Measurements from ENCODE around the gene TMEM131L.
"Not testable (repeated sequence)": the region's sequence is repeated elsewhere in the genome, so short reads cannot be mapped to it uniquely, and the experiment has no call there.

The TMEM131L gene

DNA sequence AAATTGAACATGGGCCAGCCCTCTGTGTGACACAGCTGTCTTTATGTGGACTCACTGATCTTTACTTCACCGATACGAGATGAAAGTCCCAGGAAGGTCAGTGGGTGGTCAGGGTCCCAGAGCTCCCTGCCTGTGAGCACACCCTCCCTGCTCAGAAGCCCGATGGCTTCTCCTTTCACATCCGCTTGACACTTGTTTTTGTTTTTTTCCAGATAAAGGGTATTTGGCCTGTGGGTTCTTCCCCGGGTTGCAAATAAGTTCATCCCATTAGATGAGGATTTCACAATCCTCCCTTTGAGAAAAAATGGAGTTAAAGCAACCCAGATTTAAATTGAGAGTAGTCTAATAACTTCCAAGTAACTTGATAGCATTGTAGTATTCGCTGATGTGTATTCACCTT, 169.7 kb downstream of the TMEM131L start:
- no peak for DNase-seq

DNA sequence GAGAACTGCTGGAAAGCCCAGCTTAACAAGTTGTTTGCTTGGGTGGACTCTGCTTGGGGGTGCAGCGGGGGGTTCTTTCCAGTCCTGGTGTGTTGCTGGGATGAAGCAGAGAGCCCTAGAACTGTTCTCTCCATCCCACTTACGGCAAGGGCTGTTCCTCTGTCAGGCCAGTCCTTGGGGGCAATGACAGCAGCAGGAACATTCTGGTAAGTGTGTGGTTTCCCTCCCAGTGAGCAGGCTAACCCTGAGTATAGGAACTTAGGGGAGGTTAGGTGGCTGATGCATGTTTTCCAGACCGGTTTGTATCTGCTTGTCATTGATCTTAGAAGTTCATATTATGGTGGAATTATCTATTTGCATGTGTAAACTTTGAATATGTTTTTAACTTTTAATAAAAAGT, 171.0 kb downstream of the TMEM131L start:
- no peak for DNase-seq

DNA sequence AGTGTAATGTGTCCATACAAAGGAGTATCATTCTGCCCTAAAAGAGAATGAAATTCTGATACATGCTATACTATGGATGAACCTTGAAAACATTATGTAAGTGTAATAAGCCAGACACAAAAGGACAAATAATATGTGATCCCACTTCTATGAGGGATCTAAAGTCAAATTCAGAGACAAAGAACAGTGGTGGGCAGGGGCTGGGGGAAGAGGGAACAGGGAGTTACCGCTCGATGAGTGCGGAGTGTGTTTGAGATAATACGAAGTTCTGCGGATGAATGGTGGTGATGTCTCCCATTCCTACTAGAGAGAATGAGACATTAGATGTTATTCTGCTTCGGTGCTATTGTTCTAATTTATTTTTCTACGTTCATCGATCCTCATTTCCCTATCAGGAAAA, 171.9 kb downstream of the TMEM131L start:
- no peak for DNase-seq

DNA sequence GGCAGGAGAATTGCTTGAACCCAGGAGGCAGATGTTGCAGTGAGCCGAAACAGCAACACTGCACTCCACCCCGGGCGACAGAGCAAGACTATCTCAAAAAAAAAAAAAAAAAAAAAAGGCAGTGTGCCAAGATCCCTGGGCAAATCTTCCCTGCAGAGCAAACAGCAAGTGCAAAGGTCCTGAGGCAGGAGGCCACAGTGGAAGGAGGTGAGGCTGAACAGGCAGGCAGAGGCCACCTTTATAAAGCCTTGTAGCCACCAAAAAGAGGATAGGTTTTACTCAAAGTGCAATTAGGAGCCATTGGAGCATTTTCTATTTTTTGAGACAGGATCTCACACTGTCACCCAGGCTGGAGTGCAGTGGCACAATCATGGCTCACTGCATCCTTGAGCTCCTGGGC, 172.8 kb downstream of the TMEM131L start:
- DNase-seq = no peak

DNA sequence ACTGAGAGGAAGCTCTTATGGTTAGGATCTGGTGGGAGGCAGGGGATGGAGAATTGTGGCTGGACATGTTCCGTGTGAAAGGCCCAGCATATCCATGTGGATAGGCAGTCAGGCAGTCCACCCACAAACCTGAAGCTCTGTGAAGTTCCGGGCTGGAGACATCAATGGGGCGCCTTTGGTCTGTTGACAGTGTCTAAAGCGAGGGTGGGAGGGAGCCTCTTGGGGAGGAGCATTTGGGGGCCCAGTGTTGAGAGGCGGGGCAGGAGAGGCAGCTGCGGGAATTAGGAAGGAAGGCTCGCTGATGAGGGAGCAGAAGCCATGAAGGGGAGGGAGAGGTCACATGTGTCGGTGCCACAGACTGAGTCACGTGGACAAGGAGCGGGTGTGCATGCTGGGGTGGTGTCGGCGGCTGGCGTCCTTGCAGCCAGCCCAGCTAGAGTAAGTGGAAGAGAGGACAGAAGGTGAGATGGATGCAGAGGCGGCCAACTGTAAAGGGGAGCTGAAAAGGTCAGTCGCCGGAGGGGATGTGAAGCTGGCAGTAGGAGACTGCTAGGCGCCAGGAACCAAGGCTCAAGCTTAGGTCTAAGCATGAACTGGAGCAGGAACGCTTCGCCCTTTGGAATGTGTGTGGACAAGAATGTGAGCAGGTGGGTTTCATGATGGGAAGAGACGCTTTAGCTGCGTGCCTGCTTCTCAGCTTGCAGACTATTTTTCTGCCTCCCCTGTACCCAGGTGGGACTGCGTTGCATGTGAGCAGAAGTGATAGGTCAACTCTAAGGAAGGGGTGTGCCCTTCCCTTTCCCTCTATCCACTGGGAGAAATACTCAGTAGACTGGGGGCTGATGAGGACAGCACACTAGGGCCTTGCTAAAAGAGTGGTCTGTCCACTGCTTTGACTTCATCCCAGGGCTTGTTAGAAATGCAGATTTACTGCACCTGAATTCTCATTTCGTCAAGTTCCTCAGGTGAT, 174.0 kb downstream of the TMEM131L start:
- DNase-seq = no peak

DNA sequence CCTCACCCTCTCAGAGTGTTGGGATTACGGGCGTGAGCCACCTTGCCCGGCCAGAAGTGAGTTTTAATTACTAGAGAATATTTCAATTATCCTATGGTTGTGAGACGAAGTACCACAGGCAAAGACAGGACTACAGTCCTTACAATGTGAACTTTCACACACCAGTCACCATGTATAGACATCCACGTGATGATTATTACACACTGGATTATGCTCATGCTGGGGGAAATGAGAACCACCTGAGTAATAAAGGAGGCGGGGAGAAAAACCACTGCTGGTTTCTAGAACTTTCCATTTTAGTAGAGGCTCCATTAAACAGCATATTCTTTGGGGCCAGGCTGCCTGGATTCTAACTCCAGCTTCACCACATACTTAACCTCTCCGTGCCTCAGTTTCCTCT, 175.4 kb downstream of the TMEM131L start:
- no peak for DNase-seq

DNA sequence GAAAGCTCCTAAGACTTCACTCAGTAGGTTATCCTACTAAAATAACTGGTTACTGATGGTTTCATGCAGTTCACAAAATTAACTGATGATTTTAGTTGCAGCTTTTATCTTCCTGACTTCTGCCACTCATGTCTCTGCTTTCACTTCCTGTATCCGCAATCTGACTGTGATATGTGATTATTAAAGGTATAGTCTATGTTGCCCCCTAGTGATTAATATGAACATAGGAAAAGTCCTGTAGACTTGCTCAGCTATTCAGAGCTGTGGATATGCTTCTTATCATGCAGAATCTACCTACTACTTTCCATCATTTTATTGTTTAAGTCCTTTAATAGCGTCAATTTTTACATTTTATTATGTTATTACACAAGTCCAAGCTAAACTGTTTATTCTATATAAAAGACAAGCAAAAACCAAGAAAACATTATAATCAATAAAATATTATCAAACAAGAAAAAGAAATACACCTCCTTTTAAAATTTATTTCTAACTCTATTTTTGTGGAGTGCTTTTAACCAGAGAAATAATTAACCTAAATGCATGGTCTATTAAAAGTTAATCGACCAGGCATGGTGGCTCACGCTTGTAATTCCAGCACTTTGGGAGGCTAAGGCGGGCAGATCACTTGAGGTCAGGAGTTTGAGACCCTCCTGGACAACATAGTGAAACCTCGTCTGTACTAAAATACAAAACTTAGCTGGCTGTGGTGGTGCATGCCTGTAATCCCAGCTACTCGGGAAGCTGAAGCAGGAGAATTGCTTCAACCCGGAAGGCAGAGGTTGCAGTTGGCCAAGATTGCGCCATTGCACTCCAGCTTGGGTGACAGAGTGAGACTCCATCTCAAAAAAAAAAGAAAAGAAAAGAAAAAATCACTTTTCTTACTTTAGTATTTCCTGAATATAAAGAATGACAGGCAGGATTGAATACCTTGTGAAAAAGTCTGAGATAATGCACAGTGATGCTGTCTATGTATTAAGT, 177.5 kb downstream of the TMEM131L start:
- DNase-seq = no peak

DNA sequence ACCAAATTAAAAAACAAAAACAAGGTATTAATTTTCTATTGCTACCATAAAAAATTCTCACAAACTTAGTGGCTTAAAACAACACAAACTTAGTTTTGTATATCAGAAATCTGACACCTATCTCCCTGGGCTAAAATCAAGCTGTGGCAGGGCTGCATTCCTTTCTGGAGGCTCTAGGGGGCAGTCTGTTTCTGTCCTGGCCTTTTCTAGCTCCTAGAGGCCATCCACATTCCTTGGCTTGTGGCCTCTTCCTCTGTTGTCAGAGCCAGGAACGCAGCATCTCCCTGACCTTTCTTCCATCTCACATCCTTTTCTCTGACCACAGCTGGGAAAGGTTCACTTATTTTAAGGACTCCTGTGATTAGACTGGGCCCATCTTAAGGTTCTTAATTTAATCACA, 179.0 kb downstream of the TMEM131L start:
- DNase-seq = no peak

DNA sequence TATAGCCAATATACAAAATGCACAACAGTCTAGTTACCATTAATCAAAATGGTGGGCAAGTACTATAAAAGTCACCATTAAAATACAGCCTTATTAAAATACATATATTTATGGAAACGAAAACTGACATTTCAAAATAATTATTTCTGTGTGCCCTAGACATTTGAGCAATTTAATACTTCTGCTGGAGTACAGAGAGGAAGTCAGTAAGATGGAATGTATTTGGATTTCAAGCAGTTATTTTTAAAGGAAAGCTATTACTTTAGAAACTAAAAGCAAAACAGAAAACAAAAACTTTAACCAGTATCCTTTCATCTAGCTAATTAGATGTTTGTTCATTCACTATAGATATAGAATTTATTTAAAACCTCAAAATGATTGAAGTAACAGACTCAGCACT, 180.1 kb downstream of the TMEM131L start:
- no peak for DNase-seq

DNA sequence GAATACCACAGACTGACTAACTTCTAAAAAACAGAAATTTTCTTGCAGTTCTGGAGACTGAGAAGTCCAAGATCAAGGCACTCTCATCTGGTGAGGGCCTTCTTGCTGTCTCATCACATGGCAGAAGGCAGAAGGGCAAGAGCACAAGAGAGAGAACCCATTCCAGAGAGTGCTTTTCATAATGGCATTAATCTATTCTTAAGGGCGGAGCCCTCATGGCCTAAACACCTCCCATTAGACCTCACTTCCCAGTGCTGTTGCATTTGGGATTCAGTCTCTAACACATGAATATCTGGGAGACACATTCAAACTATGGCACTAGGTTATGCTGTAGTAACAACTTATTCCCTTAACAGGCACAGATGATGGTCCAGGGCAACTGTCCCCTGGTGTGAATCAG, 180.8 kb downstream of the TMEM131L start:
- DNase-seq = no peak

DNA sequence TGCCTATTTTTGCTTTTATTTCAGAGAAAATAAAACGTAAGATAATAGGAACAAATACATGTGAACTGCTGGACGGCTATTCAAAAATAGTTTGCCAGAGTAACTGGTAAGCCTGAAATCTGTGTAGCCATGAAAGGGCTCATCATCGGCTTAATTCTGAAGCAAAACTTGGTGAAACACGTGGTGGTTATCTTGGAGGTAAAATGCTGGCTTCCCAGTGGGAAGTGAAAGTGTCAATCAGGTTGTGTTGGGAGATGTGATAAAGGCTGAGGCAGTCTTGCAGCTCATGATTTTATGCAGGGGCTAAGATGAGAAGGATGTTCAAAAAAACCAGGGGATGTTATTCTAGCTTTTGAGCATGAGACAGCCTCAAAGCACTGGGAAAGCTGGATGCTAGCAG, 181.8 kb downstream of the TMEM131L start:
- DNase-seq = no peak

DNA sequence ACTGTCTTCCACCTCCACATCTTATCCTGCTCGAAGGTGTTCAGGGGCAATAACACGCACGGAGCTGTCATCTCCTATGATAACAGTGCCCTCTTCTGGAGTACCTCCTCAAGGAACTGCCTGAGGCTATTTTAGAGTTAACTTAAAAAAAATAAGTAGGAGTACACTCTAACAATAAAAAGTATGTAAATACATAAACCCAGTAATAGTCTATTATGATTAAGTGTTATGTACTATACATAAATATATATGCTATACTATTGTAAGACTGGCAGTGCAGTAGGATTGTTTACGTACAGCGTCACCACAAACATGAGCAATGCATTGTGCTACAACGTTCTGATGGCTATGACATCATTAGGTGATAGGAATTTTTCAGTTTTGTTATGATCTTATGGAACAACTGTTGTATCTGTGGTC, 183.4 kb downstream of the TMEM131L start:
- no peak for DNase-seq

DNA sequence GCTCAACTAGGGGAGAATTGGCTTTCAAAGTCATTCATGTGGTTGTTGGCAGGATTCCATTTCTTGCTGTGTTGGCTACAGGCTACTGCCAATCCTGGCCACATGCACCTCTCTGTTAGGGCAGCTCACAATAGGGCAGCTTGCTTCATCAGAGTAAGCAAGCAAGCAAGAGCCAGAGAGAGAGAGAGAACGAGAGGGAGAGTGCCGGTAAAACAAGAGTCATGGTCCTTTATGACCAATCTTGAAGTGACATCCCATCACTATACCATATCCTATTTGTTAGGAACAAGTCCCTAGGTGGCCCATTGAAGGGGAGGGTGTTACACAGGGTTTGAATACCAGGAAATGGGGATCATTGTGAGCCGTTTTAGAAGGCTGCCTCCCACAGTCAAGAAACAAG, 185.0 kb downstream of the TMEM131L start:
- no peak for DNase-seq

DNA sequence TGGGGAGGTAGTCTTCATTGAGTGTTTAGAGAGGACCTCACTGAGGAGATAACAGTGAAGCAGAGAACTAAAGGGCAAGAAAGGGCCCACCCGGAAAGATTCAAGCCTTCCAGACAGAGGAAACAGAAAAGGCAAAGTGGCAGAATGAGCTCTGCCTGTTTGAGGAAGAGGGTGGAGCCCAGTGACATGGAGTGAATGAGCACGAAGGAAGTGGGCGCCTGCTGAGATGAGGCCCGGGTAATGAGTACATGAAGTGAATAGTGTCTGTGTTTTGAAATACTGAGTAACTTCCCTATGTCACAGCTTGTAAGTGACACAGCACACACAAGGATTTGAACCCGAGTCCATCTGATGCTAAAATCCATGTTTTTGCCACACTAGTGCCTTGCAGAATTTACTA, 185.4 kb downstream of the TMEM131L start:
- peak; percentile 34 for DNase-seq

DNA sequence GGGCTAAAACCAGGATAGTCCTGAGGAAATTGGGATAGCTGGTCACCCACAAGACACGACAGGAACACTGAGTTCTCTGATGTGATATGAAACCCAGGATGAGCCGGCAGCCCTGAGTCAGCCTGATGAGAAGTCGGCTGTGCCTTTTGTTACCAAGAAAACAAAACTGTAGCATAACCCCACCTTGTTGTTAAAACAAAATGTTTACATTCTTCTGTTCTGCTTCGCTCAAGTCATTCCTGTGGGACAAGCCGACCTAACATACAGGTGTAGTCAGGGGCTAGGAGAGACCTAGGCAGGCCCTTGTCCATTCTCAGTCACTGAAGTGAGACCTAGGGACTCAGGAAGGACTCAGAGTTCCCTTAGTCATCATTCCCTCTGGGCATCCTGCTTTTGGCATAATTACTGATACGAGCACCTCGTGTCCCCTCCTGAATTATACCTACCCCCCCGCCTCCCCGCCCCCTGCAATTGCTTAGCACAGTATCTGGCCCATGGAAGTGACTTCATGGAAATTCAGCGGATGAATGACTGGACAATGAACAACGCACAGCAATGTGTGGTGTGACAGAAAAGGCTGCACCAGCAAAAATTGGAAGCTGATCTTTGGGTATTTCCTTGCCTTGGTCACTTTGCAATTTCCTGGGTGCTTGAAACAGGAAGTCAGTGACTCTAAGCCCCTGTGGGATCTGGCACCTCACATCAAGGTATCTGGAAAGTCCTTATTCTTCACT, 186.1 kb downstream of the TMEM131L start:
- DNase-seq = no peak

DNA sequence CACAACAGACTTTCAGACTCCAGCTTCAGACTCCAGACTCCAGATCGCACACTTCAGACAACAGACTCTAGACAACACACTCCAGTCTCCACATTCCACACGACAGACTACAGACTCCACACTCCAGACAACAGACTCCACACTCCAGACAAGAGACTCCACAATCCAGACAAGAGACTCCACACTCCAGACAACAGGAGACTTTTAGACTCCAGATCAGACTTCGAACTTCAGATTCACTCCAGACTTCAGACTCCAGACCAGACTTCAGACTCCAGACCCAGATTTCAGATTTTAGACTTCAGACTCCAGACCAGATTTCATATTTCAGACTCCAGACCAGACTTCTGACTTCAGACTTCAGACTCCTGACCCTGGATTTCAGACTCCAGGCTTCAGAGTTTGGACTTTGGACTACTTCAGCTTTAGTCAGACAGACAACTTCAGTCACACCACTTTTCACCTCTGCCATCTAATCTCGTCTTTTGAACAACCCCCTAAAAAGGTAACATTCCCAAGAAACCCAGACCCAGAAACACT, 188.9 kb downstream of the TMEM131L start:
- no peak for DNase-seq

DNA sequence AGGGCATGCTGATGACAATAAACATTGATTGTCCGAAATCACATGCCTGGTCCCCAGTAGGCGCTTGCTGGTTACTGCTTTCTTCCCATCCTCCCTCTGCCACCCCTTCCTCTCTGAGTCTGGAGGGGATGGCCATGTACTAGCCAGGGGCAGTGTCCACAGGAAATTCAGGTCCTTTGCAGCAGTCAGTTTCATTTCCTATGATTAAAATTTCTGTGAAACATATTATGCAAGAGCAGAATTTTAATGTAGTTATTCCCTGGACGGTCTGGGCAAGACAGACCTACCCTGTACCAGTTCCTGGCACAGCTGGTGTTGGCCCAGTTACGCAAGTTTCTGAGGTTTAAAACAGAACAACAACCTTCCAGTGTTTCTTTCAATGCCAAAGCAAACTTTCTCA, 189.8 kb downstream of the TMEM131L start:
- no peak for DNase-seq

DNA sequence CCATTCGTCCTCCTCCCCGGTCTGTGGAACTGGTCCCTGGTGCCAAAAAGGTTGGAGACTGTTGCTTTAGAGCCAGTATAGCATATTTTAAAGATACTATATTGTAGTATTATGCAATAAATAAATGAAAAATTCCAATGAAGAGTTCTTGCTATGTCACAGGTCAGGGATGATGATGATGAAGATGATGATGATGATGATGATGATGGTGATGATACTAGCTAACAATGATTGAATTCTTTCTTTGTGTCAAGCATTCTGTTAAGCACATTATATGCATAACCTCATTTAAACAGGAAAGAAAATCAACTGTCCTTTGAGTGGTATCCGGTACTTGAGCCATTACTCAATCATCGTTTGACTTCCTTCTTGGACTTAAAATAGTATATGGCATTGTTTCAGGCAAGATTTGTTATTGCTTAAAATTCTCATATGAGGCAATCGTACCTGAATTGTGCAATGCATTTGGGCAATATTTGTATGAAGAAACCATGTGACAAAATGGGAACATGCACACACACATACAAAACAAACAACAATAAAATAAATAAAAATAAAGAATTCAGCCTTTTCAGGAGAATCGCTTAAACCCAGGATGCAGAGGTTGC, 195.2 kb downstream of the TMEM131L start:
- DNase-seq = no peak

DNA sequence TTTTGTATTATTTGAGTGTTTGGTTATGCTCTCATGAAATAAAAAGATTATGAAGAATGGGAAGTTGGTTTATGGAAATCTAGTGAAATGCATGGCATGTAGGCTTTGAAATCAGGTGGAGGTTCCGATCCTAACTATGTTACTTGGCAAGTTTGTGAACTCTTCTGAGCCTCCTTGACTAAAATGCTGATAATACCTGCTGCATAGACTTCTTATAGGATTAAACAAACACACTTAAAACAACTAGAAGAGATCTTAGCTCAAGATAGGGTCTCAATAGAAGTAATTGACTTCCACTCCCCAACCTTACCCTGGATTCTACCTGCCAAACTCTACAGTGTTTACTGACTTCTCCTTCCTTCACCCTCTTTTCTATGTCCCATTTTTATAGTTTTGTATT, 195.7 kb downstream of the TMEM131L start:
- no peak for DNase-seq

DNA sequence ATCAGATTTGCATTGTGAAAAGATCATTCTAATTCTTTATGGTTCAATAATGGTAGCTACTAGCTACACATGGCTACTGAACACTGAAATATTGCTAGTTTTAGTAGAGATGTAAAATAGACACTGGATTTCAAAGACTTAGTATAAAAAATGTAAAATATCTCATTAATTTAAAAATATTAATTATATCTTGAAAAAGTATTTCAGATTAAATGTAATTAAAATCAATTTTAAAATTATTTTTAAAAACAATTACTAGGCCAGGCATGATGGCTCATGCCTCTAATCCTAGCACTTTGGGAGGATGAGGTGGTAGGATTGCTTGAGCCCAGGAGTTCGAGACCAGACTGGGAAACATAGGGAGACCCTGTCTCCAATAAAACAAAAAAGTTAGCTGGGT, 197.5 kb downstream of the TMEM131L start:
- DNase-seq = no peak

DNA sequence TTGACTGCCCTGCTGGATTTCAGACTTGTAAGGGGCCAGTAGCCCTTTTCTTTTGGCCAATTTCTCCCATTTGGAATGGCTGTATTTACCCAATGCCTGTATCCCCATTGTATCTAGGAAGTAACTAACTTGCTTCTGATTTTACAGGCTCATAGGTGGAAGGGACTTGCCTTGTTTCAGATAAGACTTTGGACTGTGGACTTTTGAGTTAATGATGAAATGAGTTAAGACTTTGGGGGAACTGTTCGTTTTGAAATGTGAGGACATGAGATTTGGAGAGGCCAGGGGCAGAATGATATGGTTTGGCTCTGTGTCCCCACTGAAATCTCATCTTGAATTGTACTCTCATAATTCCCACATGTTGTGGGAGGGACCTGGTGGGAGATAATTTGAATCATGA, 200.3 kb downstream of the TMEM131L start:
- DNase-seq = not testable (repeated sequence)

DNA sequence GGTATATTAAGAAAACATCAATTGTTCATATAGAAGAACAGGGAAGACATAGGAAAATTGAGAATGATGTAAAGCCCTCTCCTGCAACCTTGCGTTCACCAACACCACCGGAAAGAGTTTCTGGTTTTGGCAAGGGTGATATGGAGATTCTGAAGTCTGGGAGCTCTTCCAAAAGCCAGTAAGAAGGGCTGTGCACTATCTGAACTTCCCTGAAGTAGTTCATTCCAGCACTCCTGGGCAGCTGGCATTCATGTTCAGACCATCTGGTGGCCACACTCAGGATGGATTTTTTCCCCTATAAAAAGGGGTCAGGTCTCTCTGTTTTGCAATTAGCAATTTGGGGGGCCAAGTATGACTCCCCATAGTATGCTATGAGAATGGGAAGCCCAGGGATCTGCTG, 202.5 kb downstream of the TMEM131L start:
- no peak for DNase-seq
